ENCODE data around the gene AAK1. TPM values are rescaled to one million over a fixed set of nuclear protein-coding genes. Genes with fewer than 3 reads are reported as not detected.
A peak's percentile ranks its signal among the peaks of the same experiment; 100 is the strongest.

AAK1 gene
- total and polyA plus RNA-seq, 4 donors = 10.0 to 56.2 (median 27.3) TPM

DNA sequence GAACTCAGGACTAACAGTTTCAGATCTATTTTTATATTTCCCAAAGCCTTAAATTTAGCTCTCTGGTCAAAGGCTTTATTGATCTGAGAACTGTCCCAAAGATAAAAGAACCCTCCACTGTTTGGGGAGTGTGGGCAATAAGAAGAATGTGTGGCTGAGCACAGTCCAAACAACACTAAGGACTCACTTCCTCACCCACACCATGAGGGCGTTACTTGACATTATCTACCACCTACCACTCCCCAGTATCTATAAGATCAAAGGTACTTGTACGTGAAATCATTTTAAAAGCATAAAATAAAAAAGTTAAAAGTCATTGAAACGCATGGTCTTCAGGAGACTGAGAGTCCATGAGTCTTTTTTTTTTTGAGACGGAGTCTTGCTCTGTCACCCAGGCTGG is 151.7 kb downstream of the AAK1 start:
- DNase-seq = no peak
- TF ChIP-seq, protein P1, sequence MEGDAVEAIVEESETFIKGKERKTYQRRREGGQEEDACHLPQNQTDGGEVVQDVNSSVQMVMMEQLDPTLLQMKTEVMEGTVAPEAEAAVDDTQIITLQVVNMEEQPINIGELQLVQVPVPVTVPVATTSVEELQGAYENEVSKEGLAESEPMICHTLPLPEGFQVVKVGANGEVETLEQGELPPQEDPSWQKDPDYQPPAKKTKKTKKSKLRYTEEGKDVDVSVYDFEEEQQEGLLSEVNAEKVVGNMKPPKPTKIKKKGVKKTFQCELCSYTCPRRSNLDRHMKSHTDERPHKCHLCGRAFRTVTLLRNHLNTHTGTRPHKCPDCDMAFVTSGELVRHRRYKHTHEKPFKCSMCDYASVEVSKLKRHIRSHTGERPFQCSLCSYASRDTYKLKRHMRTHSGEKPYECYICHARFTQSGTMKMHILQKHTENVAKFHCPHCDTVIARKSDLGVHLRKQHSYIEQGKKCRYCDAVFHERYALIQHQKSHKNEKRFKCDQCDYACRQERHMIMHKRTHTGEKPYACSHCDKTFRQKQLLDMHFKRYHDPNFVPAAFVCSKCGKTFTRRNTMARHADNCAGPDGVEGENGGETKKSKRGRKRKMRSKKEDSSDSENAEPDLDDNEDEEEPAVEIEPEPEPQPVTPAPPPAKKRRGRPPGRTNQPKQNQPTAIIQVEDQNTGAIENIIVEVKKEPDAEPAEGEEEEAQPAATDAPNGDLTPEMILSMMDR (IDR thresholded peaks at IDR 0.05; ENCODE audit: control extremely low read depth, extremely low read depth) = no peak
- Histone ChIP-seq H3K4me1 (ENCODE audit: control insufficient read depth in 5 of 5, insufficient read depth in 5 of 5, low read length in 5 of 5) (no peaks in the 10 kb centered on the region), H3K27ac (ENCODE audit: low read depth in 1 of 2, low read length in 1 of 2) (no peak overlapping the region), H3K27me3 (ENCODE audit: control insufficient read depth in 3 of 3, insufficient read depth in 3 of 3, low read length in 2 of 3) (peaks cover 0 to 4% (median 0%) of the 10 kb centered on the region in 3 donors), H3K9me3 (ENCODE audit: control insufficient read depth in 4 of 4, insufficient read depth in 3 of 4, low read length in 3 of 4) (no peaks in the 10 kb centered on the region), H3K36me3 (ENCODE audit: control insufficient read depth in 4 of 4, insufficient read depth in 4 of 4, low read length in 4 of 4) (peaks cover 0 to 22% (median 5%) of the 10 kb centered on the region in 4 donors), H3K9ac (ENCODE audit: insufficient read depth in 1 of 2, low read length in 2 of 2) (no peak overlapping the region), H3K4me3 (no peak overlapping the region)
- ATAC-seq (ENCODE audit: insufficient read depth, low FRiP score) = no peak
- 92% methylated on average over 4 of the region's 4 CpGs for WGBS, 2 donors

DNA sequence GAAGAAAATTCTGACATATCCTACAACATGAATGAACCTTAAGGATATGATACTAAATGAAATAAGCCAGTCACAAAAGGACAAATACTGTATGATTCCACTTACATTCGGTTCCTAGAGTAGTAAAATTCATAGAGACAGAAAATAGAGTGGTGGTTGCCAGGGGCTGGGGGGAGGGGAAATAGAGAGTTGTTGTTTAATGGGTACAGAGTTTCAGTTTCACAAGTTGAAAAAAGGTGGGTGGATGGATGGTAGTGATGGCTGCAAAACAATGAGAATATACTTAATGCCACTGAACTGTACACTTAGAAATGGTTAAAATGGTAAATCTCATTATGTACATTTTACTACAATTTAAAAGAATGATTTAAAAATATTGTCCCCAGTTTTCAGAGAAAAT is 153.1 kb downstream of the AAK1 start:
- no peak overlapping the region for H3K9ac ChIP-seq (ENCODE audit: insufficient read depth in 1 of 2, low read length in 2 of 2)
- no peak overlapping the region for H3K27ac ChIP-seq (ENCODE audit: low read depth in 1 of 2, low read length in 1 of 2)
- DNase-seq = no peak
- H3K4me3 ChIP-seq = no peak overlapping the region
- H3K4me1 ChIP-seq (ENCODE audit: control insufficient read depth in 5 of 5, insufficient read depth in 5 of 5, low read length in 5 of 5) = no peaks in the 10 kb centered on the region
- H3K36me3 ChIP-seq (ENCODE audit: control insufficient read depth in 4 of 4, insufficient read depth in 4 of 4, low read length in 4 of 4) = peaks cover 0 to 19% (median 5%) of the 10 kb centered on the region in 4 donors
- no peaks in the 10 kb centered on the region for H3K9me3 ChIP-seq (ENCODE audit: control insufficient read depth in 4 of 4, insufficient read depth in 3 of 4, low read length in 3 of 4)
- WGBS, 2 donors = 81 to 100% methylated on average over 1 of the region's 1 CpG
- peaks cover 0 to 4% (median 0%) of the 10 kb centered on the region in 3 donors for H3K27me3 ChIP-seq (ENCODE audit: control insufficient read depth in 3 of 3, insufficient read depth in 3 of 3, low read length in 2 of 3)
- no peak for ATAC-seq (ENCODE audit: insufficient read depth, low FRiP score)
- TF ChIP-seq, protein P1 (IDR thresholded peaks at IDR 0.05; ENCODE audit: control extremely low read depth, extremely low read depth) = no peak

DNA sequence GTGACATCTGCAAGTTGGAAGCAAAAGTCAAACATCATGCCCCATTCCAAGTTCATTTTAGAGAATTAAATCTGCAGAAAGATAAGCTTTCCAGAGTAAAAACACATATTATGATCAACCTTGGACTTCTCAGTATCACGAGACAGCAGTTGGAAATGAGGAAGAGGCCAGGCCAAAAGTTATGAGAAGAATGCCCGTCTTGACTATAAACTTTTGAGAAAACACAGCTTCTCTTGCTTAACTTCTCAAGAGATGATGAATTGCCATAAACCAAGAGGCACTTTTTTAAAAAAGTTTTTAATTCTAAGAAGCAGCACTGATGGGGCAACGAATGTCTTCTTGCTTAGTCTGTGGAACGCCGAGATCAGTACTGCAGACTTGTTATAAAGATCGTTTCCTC is 153.7 kb downstream of the AAK1 start:
- Histone ChIP-seq H3K4me3 (no peak overlapping the region), H3K27ac (ENCODE audit: low read depth in 1 of 2, low read length in 1 of 2) (no peak overlapping the region), H3K27me3 (ENCODE audit: control insufficient read depth in 3 of 3, insufficient read depth in 3 of 3, low read length in 2 of 3) (peaks cover 0 to 4% (median 0%) of the 10 kb centered on the region in 3 donors), H3K9ac (ENCODE audit: insufficient read depth in 1 of 2, low read length in 2 of 2) (no peak overlapping the region), H3K36me3 (ENCODE audit: control insufficient read depth in 4 of 4, insufficient read depth in 4 of 4, low read length in 4 of 4) (peaks cover 0 to 15% (median 3%) of the 10 kb centered on the region in 4 donors), H3K4me1 (ENCODE audit: control insufficient read depth in 5 of 5, insufficient read depth in 5 of 5, low read length in 5 of 5) (no peaks in the 10 kb centered on the region), H3K9me3 (ENCODE audit: control insufficient read depth in 4 of 4, insufficient read depth in 3 of 4, low read length in 3 of 4) (no peaks in the 10 kb centered on the region)
- TF ChIP-seq, protein P1 (IDR thresholded peaks at IDR 0.05; ENCODE audit: control extremely low read depth, extremely low read depth) = no peak
- ATAC-seq (ENCODE audit: insufficient read depth, low FRiP score) (no peak), DNase-seq (peak in 1 of 3 donors; percentile 36)
- WGBS, 2 donors = 75 to 80% methylated on average over 6 of the region's 6 CpGs

DNA sequence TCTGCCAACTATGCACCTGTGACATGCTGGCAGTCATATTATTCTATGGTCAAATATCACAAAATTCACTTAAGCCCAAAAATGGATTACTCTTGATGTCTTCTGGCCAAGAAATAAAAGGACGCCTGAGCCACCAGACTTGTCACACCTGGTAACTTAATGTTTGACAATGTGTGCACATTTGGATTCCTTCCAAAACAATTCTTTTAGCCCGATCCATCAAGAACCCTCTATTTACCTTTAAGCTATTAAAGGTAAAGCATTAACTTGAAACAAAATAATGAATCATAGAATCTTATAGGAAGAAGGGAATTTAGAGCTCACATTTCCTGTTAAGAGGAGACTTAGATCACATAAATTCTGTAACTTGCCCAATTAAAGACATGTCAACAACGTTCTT is 159.8 kb downstream of the AAK1 start:
- Histone ChIP-seq H3K9ac (ENCODE audit: insufficient read depth in 1 of 2, low read length in 2 of 2) (no peak overlapping the region), H3K4me3 (no peak overlapping the region), H3K36me3 (ENCODE audit: control insufficient read depth in 4 of 4, insufficient read depth in 4 of 4, low read length in 4 of 4) (peaks cover 0 to 6% (median 2%) of the 10 kb centered on the region in 4 donors), H3K27me3 (ENCODE audit: control insufficient read depth in 3 of 3, insufficient read depth in 3 of 3, low read length in 2 of 3) (peaks cover 0 to 4% (median 0%) of the 10 kb centered on the region in 3 donors), H3K9me3 (ENCODE audit: control insufficient read depth in 4 of 4, insufficient read depth in 3 of 4, low read length in 3 of 4) (no peaks in the 10 kb centered on the region), H3K27ac (ENCODE audit: low read depth in 1 of 2, low read length in 1 of 2) (no peak overlapping the region), H3K4me1 (ENCODE audit: control insufficient read depth in 5 of 5, insufficient read depth in 5 of 5, low read length in 5 of 5) (peaks cover 0 to 25% (median 0%) of the 10 kb centered on the region in 5 donors)
- ATAC-seq (ENCODE audit: insufficient read depth, low FRiP score) = peak; percentile 34
- DNase-seq = peak in 2 of 3 donors; percentile 42 to 59
- WGBS, 2 donors = 54 to 78% methylated on average over 3 of the region's 3 CpGs
- TF ChIP-seq, protein P1 (IDR thresholded peaks at IDR 0.05; ENCODE audit: control extremely low read depth, extremely low read depth) = no peak

Data from lung (tissue), 12 donors.